Erythroblast (primary cell): ENCODE results near the gene CAMK2N1.

Source experiments
- GATA1 ChIP-seq: IDR thresholded peaks from 2 replicates; pipeline ENCODE4 v1.6.1; 2011; ENCODE audit warnings: low read depth, mild to moderate bottlenecking, control low read depth, low read length, moderate library complexity
- POLR2A ChIP-seq: IDR thresholded peaks from 2 replicates; pipeline ENCODE4 v1.6.1; 2011; ENCODE audit warnings: mild to moderate bottlenecking, low read length

DNA sequence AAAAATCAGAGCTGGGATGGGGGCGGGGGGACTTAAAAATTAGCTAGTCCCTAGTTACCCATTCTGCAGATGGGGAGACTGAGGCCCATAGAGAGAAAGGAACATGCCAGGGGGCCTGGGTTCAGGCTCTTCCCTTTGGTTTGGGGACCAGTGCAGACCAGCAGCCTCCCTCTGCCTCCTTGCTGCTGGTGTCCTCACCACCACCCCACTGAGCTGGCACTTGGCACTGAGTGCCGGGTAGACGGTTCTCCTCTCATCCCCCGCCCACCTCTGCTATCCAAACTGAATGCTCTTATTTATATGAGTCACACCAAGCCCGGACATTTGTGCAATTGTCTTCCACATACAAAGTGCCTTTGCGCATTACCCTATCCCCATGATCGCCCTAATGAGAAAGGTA lies 39.2 kb downstream of the CAMK2N1 start:
- TF ChIP-seq POLR2A (no peak), GATA1 (no peak)
